GM12878 (cell line): ENCODE results near the gene MAP3K10.

Experiments
- BCL11A ChIP-seq: IDR thresholded peaks from 2 replicates; pipeline ENCODE4 v1.6.1; 2011; ENCODE audit warnings: low read depth, low read length
- CHD1 ChIP-seq: IDR thresholded peaks from 2 replicates; pipeline ENCODE4 v1.6.1; 2012; ENCODE audit warnings: low read depth, low read length, improper control_type of control experiment
- ELK1 ChIP-seq: IDR thresholded peaks from 2 replicates; pipeline ENCODE4 v1.6.1; 2012; ENCODE audit warnings: low read depth, low read length, improper control_type of control experiment
- EZH2 ChIP-seq: IDR thresholded peaks from 2 replicates; pipeline ENCODE4 v1.6.1; 2012; ENCODE audit warnings: low read depth, mild to moderate bottlenecking, control low read depth, inconsistent platforms, low read length, borderline replicate concordance; ENCODE audit not compliant: control insufficient read depth
- JUND ChIP-seq: IDR thresholded peaks from 2 replicates; pipeline ENCODE4 v1.6.1; 2012; ENCODE audit warnings: low read depth, mild to moderate bottlenecking, low read length, improper control_type of control experiment, moderate library complexity
- MTA2 ChIP-seq: fragments of 450-650 bp; IDR thresholded peaks from 2 replicates; pipeline ENCODE4 v1.6.1; 2016; ENCODE audit warnings: low read depth, mild to moderate bottlenecking, moderate library complexity
- MYC ChIP-seq: IDR thresholded peaks from 2 replicates; pipeline ENCODE4 v1.6.1; 2011; ENCODE audit warnings: mild to moderate bottlenecking, low read length, moderate library complexity, inconsistent platforms; ENCODE audit not compliant: insufficient read depth, insufficient replicate concordance, insufficient read length, severe bottlenecking
- RB1 ChIP-seq: fragments of 450-650 bp; formaldehyde crosslinking; IDR thresholded peaks from 2 replicates; pipeline ENCODE4 v1.6.1; 2017; ENCODE audit warnings: mild to moderate bottlenecking, borderline replicate concordance
- SUZ12 ChIP-seq: fragments of 200-600 bp; sonication (generic); IDR thresholded peaks from one replicate; pipeline ENCODE4 v1.6.1; 2018; ENCODE audit warnings: antibody characterized with exemption, mild to moderate bottlenecking; ENCODE audit not compliant: unreplicated experiment
- TAF1 ChIP-seq: IDR thresholded peaks from 2 replicates; pipeline ENCODE4 v1.6.1; 2011; ENCODE audit warnings: mild to moderate bottlenecking, low read depth, low read length, borderline replicate concordance
- TF ChIP-seq, protein P1 (sequence below): fragments of 450-650 bp; IDR thresholded peaks from 2 replicates; pipeline ENCODE4 v1.6.1; 2014; ENCODE audit warnings: mild to moderate bottlenecking
- TF ChIP-seq, protein P2 (sequence below), 3 experiments: IDR thresholded peaks in 2 of 3; conservative IDR thresholded peaks in 1 of 3; 2 replicates each; pipeline ENCODE4 v1.5.1; 2011; ENCODE audit warnings: low read depth in 3 of 3, low read length in 3 of 3, mild to moderate bottlenecking in 3 of 3, control low read depth in 2 of 3, moderate library complexity in 2 of 3, inconsistent platforms in 1 of 3, mixed read lengths in 1 of 3; ENCODE audit not compliant: control insufficient read depth in 2 of 3, insufficient read depth in 1 of 3; ENCODE audit errors: extremely low read depth in 1 of 3

DNA sequence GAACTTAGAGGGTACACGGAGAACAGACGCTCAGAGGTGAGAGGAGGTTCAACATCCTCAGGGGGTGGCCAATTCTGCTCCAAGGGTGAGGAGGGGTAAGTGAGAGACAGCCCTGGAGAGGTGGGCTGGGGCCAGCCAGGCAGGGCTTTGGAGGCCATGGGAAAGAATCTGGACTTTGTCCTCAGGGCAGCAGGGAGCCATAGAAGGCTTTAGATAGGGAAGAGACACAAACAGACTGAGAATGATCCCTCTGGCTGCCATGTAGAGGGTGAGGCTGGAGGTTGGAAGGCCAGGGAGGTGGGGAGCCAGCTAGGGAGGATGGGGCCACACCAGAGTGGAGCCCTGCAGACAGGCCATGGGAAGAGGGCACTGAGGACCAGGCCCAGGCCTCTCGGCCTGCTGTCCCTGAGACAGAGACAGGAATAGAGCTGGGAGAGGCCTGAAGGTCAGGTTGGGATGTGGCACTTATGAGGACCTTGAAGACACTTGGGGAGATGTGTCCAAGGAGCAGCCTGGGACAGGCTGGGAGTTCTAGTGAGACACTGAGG lies 64.5 kb downstream of the MAP3K10 start:
- TF ChIP-seq, protein P1, sequence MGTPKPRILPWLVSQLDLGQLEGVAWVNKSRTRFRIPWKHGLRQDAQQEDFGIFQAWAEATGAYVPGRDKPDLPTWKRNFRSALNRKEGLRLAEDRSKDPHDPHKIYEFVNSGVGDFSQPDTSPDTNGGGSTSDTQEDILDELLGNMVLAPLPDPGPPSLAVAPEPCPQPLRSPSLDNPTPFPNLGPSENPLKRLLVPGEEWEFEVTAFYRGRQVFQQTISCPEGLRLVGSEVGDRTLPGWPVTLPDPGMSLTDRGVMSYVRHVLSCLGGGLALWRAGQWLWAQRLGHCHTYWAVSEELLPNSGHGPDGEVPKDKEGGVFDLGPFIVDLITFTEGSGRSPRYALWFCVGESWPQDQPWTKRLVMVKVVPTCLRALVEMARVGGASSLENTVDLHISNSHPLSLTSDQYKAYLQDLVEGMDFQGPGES, result no peak
- TF ChIP-seq, protein P2, sequence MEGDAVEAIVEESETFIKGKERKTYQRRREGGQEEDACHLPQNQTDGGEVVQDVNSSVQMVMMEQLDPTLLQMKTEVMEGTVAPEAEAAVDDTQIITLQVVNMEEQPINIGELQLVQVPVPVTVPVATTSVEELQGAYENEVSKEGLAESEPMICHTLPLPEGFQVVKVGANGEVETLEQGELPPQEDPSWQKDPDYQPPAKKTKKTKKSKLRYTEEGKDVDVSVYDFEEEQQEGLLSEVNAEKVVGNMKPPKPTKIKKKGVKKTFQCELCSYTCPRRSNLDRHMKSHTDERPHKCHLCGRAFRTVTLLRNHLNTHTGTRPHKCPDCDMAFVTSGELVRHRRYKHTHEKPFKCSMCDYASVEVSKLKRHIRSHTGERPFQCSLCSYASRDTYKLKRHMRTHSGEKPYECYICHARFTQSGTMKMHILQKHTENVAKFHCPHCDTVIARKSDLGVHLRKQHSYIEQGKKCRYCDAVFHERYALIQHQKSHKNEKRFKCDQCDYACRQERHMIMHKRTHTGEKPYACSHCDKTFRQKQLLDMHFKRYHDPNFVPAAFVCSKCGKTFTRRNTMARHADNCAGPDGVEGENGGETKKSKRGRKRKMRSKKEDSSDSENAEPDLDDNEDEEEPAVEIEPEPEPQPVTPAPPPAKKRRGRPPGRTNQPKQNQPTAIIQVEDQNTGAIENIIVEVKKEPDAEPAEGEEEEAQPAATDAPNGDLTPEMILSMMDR (IDR thresholded peaks at IDR 0.05 in 2 of 3, conservative IDR thresholded peaks at IDR 0.05 in 1 of 3; ENCODE audit: control insufficient read depth in 2 of 3, extremely low read depth in 1 of 3, insufficient read depth in 1 of 3, low read depth in 3 of 3, low read length in 3 of 3), result no peak
- TF ChIP-seq MYC, result no peak
- no peak for TF ChIP-seq SUZ12
- no peak for TF ChIP-seq ELK1
- no peak for TF ChIP-seq CHD1
- no peak for TF ChIP-seq EZH2
- TF ChIP-seq BCL11A, result no peak
- TF ChIP-seq TAF1, result no peak
- no peak for TF ChIP-seq RB1
- no peak for TF ChIP-seq MTA2
- TF ChIP-seq JUND, result no peak
